Measurements from ENCODE around the gene TMEM150C.

- TF ChIP-seq CTCF (IDR thresholded peaks at IDR 0.05) (no peak), POLR2A (IDR thresholded peaks at IDR 0.05) (no peak), POLR2AphosphoS5 (IDR thresholded peaks at IDR 0.05; ENCODE audit: insufficient read depth in 1 of 2, low read depth in 1 of 2) (no peak)
These were observed 30.9 kb upstream of the TMEM150C start for GRCh38 chr4:82592639-82593038.
